ENCODE data around the gene ZNF235. TPM values are rescaled to one million over a fixed set of nuclear protein-coding genes. Genes with fewer than 3 reads are reported as not detected.

The ZNF235 gene
- polyA plus RNA-seq (2013, experiment 1 of 2) = 2.5 TPM
- polyA plus RNA-seq (2013, experiment 2 of 2) = 2.5 TPM

- Histone ChIP-seq H3K4ac (ENCODE audit: low read depth in 1 of 2, low read length in 2 of 2) (peak within 1 kb of the TSS in 1 of 2 experiments; percentile 27), H3K27me3 (ENCODE audit: control insufficient read depth in 1 of 2, insufficient read depth in 1 of 2, low read length in 2 of 2) (no peaks in the 10 kb centered on the region), H2BK15ac (ENCODE audit: low read depth, poor library complexity, severe bottlenecking) (no peak within 1 kb of the TSS), H2BK120ac (ENCODE audit: low read depth, low read length) (no peak within 1 kb of the TSS), H4K91ac (ENCODE audit: low read length) (no peak within 1 kb of the TSS), H2AK5ac (ENCODE audit: low read length, severe bottlenecking) (no peak within 1 kb of the TSS), H2BK5ac (ENCODE audit: low read depth, low read length, poor library complexity, severe bottlenecking) (peak within 1 kb of the TSS; percentile 71), H3K4me1 (ENCODE audit: control insufficient read depth, insufficient read depth, low read depth, low read length) (peaks cover 2% of the 10 kb centered on the region), H2BK12ac (ENCODE audit: low read length in 2 of 2) (no peak within 1 kb of the TSS), H3K36me3 (ENCODE audit: control insufficient read depth in 1 of 2, insufficient read depth in 2 of 2, low read depth in 1 of 2, low read length in 2 of 2) (peaks cover 11 to 25% of the 10 kb centered on the region in 2 experiments), H3K4me2 (ENCODE audit: low read length, poor library complexity, severe bottlenecking) (peak within 1 kb of the TSS; percentile 71), H3K9ac (ENCODE audit: low read length) (peak within 1 kb of the TSS; percentile 94), H3K9me3 (ENCODE audit: control insufficient read depth, low read length) (peaks cover 8% of the 10 kb centered on the region), H3K23ac (ENCODE audit: low read length in 2 of 2) (no peak within 1 kb of the TSS), H3K27ac (ENCODE audit: low read length, poor library complexity, severe bottlenecking) (peak within 1 kb of the TSS; percentile 51), H3K14ac (ENCODE audit: low read length in 2 of 2) (peak within 1 kb of the TSS in 1 of 2 experiments; percentile 68), H2AFZ (ENCODE audit: low read depth, low read length) (peak within 1 kb of the TSS; percentile 49), H4K8ac (ENCODE audit: low read length) (no peak within 1 kb of the TSS), H3K79me1 (replicated peaks; ENCODE audit: low read length, poor library complexity, severe bottlenecking) (peaks cover 8% of the 10 kb centered on the region), H3K4me3 (ENCODE audit: insufficient read depth in 1 of 2, low read depth in 1 of 2, low read length in 2 of 2) (peak within 1 kb of the TSS; percentile 70 to 90), H3K18ac (ENCODE audit: low read depth in 1 of 2, low read length in 2 of 2) (peak within 1 kb of the TSS; percentile 6 to 79)
- peak; percentile 98 for DNase-seq
- under 1% methylated on average over 29 of the region's 31 CpGs for WGBS
Observed at GRCh38 chr19:44304659-44305193, at the start of gene ZNF235. TSS of gene ZNF235 (minus strand) at chr19:44305025. CDS start at chr19:44303404, 1,621 bp downstream.

GRCh38 chr19:44346556-44346955, 41.7 kb upstream of the ZNF235 start:
- Histone ChIP-seq H3K4me3 (ENCODE audit: insufficient read depth in 1 of 2, low read depth in 1 of 2, low read length in 2 of 2) (no peak overlapping the region), H3K9ac (ENCODE audit: low read length) (no peak overlapping the region), H3K4me1 (ENCODE audit: control insufficient read depth, insufficient read depth, low read depth, low read length) (no peaks in the 10 kb centered on the region), H3K9me3 (ENCODE audit: control insufficient read depth, low read length) (peaks cover 68% of the 10 kb centered on the region), H2BK15ac (ENCODE audit: low read depth, poor library complexity, severe bottlenecking) (no peak overlapping the region), H2AK5ac (ENCODE audit: low read length, severe bottlenecking) (no peak overlapping the region), H2BK120ac (ENCODE audit: low read depth, low read length) (no peak overlapping the region), H2BK12ac (ENCODE audit: low read length in 2 of 2) (no peak overlapping the region), H4K8ac (ENCODE audit: low read length) (no peak overlapping the region), H2BK5ac (ENCODE audit: low read depth, low read length, poor library complexity, severe bottlenecking) (no peak overlapping the region), H4K91ac (ENCODE audit: low read length) (no peak overlapping the region), H3K27ac (ENCODE audit: low read length, poor library complexity, severe bottlenecking) (no peak overlapping the region), H3K4me2 (ENCODE audit: low read length, poor library complexity, severe bottlenecking) (no peak overlapping the region), H3K79me1 (replicated peaks; ENCODE audit: low read length, poor library complexity, severe bottlenecking) (peaks cover 31% of the 10 kb centered on the region), H3K36me3 (ENCODE audit: control insufficient read depth in 1 of 2, insufficient read depth in 2 of 2, low read depth in 1 of 2, low read length in 2 of 2) (peaks cover 8 to 17% of the 10 kb centered on the region in 2 experiments), H3K23ac (ENCODE audit: low read length in 2 of 2) (no peak overlapping the region), H3K14ac (ENCODE audit: low read length in 2 of 2) (no peak overlapping the region), H3K18ac (ENCODE audit: low read depth in 1 of 2, low read length in 2 of 2) (no peak overlapping the region), H3K4ac (ENCODE audit: low read depth in 1 of 2, low read length in 2 of 2) (no peak overlapping the region), H3K27me3 (ENCODE audit: control insufficient read depth in 1 of 2, insufficient read depth in 1 of 2, low read length in 2 of 2) (no peaks in the 10 kb centered on the region), H2AFZ (ENCODE audit: low read depth, low read length) (no peak overlapping the region)
- DNase-seq = no peak
- WGBS = 96% methylated on average over 4 of the region's 4 CpGs

GRCh38 chr19:44345959-44346358, 41.1 kb upstream of the ZNF235 start:
- Histone ChIP-seq H3K27ac (ENCODE audit: low read length, poor library complexity, severe bottlenecking) (no peak overlapping the region), H2BK12ac (ENCODE audit: low read length in 2 of 2) (no peak overlapping the region), H3K4ac (ENCODE audit: low read depth in 1 of 2, low read length in 2 of 2) (no peak overlapping the region), H3K36me3 (ENCODE audit: control insufficient read depth in 1 of 2, insufficient read depth in 2 of 2, low read depth in 1 of 2, low read length in 2 of 2) (peaks cover 8 to 22% of the 10 kb centered on the region in 2 experiments), H2AFZ (ENCODE audit: low read depth, low read length) (no peak overlapping the region), H3K14ac (ENCODE audit: low read length in 2 of 2) (no peak overlapping the region), H2AK5ac (ENCODE audit: low read length, severe bottlenecking) (no peak overlapping the region), H3K79me1 (replicated peaks; ENCODE audit: low read length, poor library complexity, severe bottlenecking) (peaks cover 31% of the 10 kb centered on the region), H2BK120ac (ENCODE audit: low read depth, low read length) (no peak overlapping the region), H4K91ac (ENCODE audit: low read length) (no peak overlapping the region), H3K27me3 (ENCODE audit: control insufficient read depth in 1 of 2, insufficient read depth in 1 of 2, low read length in 2 of 2) (no peaks in the 10 kb centered on the region), H4K8ac (ENCODE audit: low read length) (no peak overlapping the region), H3K9ac (ENCODE audit: low read length) (no peak overlapping the region), H3K4me1 (ENCODE audit: control insufficient read depth, insufficient read depth, low read depth, low read length) (no peaks in the 10 kb centered on the region), H3K18ac (ENCODE audit: low read depth in 1 of 2, low read length in 2 of 2) (no peak overlapping the region), H3K4me2 (ENCODE audit: low read length, poor library complexity, severe bottlenecking) (no peak overlapping the region), H3K23ac (ENCODE audit: low read length in 2 of 2) (no peak overlapping the region), H3K9me3 (ENCODE audit: control insufficient read depth, low read length) (peaks cover 74% of the 10 kb centered on the region), H2BK15ac (ENCODE audit: low read depth, poor library complexity, severe bottlenecking) (no peak overlapping the region), H2BK5ac (ENCODE audit: low read depth, low read length, poor library complexity, severe bottlenecking) (no peak overlapping the region), H3K4me3 (ENCODE audit: insufficient read depth in 1 of 2, low read depth in 1 of 2, low read length in 2 of 2) (no peak overlapping the region)
- DNase-seq = no peak
- WGBS = 100% methylated on average over 3 of the region's 4 CpGs

GRCh38 chr19:44344255-44344654, 39.4 kb upstream of the ZNF235 start:
- H3K14ac ChIP-seq (ENCODE audit: low read length in 2 of 2) = no peak overlapping the region
- WGBS = no CpG with 5 or more reads among the region's 1 CpG
- H3K27me3 ChIP-seq (ENCODE audit: control insufficient read depth in 1 of 2, insufficient read depth in 1 of 2, low read length in 2 of 2) = no peaks in the 10 kb centered on the region

More at GRCh38 chr19:44344255-44344654, 39.4 kb upstream of the ZNF235 start:
- Histone ChIP-seq H3K27ac (ENCODE audit: low read length, poor library complexity, severe bottlenecking) (no peak overlapping the region), H3K18ac (ENCODE audit: low read depth in 1 of 2, low read length in 2 of 2) (no peak overlapping the region), H2BK15ac (ENCODE audit: low read depth, poor library complexity, severe bottlenecking) (no peak overlapping the region), H4K91ac (ENCODE audit: low read length) (no peak overlapping the region), H3K79me1 (replicated peaks; ENCODE audit: low read length, poor library complexity, severe bottlenecking) (peaks cover 35% of the 10 kb centered on the region), H2AFZ (ENCODE audit: low read depth, low read length) (no peak overlapping the region), H3K36me3 (ENCODE audit: control insufficient read depth in 1 of 2, insufficient read depth in 2 of 2, low read depth in 1 of 2, low read length in 2 of 2) (peaks cover 14 to 39% of the 10 kb centered on the region in 2 experiments), H3K9ac (ENCODE audit: low read length) (no peak overlapping the region), H3K4me2 (ENCODE audit: low read length, poor library complexity, severe bottlenecking) (no peak overlapping the region), H2AK5ac (ENCODE audit: low read length, severe bottlenecking) (no peak overlapping the region), H2BK12ac (ENCODE audit: low read length in 2 of 2) (no peak overlapping the region), H2BK5ac (ENCODE audit: low read depth, low read length, poor library complexity, severe bottlenecking) (no peak overlapping the region), H3K4ac (ENCODE audit: low read depth in 1 of 2, low read length in 2 of 2) (no peak overlapping the region), H3K4me3 (ENCODE audit: insufficient read depth in 1 of 2, low read depth in 1 of 2, low read length in 2 of 2) (no peak overlapping the region), H3K9me3 (ENCODE audit: control insufficient read depth, low read length) (peaks cover 75% of the 10 kb centered on the region), H2BK120ac (ENCODE audit: low read depth, low read length) (no peak overlapping the region), H3K4me1 (ENCODE audit: control insufficient read depth, insufficient read depth, low read depth, low read length) (no peaks in the 10 kb centered on the region), H3K23ac (ENCODE audit: low read length in 2 of 2) (no peak overlapping the region), H4K8ac (ENCODE audit: low read length) (no peak overlapping the region)
- DNase-seq = no peak
